ENCODE data around the gene FAM47B.

DNA sequence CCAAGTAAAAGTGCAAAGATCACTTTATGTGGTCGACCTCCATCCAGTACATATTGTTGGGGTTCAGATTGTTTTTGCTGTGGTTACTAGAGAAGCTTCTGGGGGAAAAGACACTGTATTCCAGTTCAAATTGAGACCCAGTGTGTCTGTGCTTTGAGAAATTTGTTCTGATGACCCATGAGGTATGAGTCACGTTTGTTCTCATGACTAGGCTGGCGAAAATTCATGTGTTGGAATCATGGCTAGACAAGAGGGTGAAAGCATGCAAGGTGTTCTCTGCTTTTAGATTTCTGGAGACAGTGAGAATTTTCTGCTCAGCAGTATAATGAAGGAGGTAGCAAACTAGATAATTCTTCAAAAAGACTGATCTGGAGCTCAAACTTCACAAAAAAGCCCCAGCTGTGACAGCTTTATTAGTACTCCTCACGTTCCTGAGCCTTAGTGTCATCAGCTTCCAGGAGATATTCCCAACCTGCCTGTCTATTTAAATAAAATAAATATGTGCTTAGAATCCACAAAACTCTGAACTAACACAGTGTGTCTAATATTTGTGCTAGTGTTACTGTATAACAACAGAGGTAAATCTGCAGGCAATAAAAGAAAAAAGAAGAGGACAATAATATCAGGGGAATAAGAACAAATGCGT lies 24.4 kb upstream of the FAM47B start:
- TF ChIP-seq EP300 (IDR thresholded peaks at IDR 0.05; ENCODE audit: borderline replicate concordance in 1 of 2, low read depth in 2 of 2, low read length in 2 of 2) (no peak), EGR1 (IDR thresholded peaks at IDR 0.05; ENCODE audit: borderline replicate concordance, low read depth, low read length) (no peak), POLR2AphosphoS5 (IDR thresholded peaks at IDR 0.05; ENCODE audit: low read depth, low read length) (no peak), TAF1 (IDR thresholded peaks at IDR 0.05; ENCODE audit: low read depth, low read length) (no peak), POLR2A (IDR thresholded peaks at IDR 0.05; ENCODE audit: control extremely low read depth in 1 of 2, low read depth in 2 of 2, low read length in 2 of 2) (no peak), KDM1A (IDR thresholded peaks at IDR 0.05; ENCODE audit: borderline replicate concordance, low read length) (no peak), ZNF274 (IDR thresholded peaks at IDR 0.05; ENCODE audit: borderline replicate concordance, extremely low read depth, low read length) (no peak)
- TF ChIP-seq, protein P1, sequence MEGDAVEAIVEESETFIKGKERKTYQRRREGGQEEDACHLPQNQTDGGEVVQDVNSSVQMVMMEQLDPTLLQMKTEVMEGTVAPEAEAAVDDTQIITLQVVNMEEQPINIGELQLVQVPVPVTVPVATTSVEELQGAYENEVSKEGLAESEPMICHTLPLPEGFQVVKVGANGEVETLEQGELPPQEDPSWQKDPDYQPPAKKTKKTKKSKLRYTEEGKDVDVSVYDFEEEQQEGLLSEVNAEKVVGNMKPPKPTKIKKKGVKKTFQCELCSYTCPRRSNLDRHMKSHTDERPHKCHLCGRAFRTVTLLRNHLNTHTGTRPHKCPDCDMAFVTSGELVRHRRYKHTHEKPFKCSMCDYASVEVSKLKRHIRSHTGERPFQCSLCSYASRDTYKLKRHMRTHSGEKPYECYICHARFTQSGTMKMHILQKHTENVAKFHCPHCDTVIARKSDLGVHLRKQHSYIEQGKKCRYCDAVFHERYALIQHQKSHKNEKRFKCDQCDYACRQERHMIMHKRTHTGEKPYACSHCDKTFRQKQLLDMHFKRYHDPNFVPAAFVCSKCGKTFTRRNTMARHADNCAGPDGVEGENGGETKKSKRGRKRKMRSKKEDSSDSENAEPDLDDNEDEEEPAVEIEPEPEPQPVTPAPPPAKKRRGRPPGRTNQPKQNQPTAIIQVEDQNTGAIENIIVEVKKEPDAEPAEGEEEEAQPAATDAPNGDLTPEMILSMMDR (IDR thresholded peaks at IDR 0.05; ENCODE audit: control extremely low read depth in 1 of 3, insufficient read depth in 1 of 3, low read depth in 1 of 3, low read length in 3 of 3) = no peak
- TF ChIP-seq, protein P2, sequence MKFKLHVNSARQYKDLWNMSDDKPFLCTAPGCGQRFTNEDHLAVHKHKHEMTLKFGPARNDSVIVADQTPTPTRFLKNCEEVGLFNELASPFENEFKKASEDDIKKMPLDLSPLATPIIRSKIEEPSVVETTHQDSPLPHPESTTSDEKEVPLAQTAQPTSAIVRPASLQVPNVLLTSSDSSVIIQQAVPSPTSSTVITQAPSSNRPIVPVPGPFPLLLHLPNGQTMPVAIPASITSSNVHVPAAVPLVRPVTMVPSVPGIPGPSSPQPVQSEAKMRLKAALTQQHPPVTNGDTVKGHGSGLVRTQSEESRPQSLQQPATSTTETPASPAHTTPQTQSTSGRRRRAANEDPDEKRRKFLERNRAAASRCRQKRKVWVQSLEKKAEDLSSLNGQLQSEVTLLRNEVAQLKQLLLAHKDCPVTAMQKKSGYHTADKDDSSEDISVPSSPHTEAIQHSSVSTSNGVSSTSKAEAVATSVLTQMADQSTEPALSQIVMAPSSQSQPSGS (IDR thresholded peaks at IDR 0.05; ENCODE audit: low read length) = no peak
